ENCODE data around the gene KNSTRN.

Gene KNSTRN

GRCh38 chr15:40337597-40337996 is 44.9 kb upstream of the KNSTRN start:
- Histone ChIP-seq H3K79me2 (ENCODE audit: insufficient read depth, low read length) (no peaks in the 10 kb centered on the region), H3K27ac (ENCODE audit: low read depth, low read length) (no peak overlapping the region)

DNA sequence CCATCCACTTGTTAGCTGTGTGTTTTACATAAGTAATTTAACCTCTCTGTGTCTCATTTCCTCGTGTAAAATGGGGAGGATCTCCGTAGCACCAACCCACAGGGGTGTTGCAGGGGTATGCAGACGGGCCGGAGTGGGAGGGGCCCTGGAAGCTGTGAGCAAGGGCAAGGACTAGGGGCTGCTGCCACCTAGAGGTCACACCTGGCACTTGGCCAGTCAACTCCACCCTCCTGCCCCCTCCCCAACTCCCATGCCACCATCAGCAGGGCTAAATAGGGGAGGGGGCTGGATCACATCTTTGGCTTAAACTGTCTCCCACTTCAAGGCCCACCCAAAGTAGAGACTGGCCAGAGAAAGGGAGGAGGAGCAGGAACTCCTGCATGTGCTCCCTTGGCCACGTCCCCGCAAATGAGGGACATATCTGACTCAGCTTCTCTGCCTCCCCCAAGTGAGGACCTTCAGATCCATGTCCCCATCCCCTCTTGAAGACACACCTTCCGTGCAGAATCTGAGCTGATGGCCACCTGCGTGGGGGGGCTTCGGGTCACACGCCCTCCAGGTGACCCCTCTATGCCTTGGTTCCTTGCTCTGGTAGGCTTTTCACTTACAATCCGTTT is 44.4 kb upstream of the KNSTRN start:
- Histone ChIP-seq H3F3A (ENCODE audit: insufficient read depth) (no peaks in the 10 kb centered on the region), H3K9me2 (replicated peaks; ENCODE audit: insufficient read depth, low read length) (no peaks in the 10 kb centered on the region), H3K9me3 (ENCODE audit: insufficient read depth, low read length) (no peaks in the 10 kb centered on the region), H3K27me3 (ENCODE audit: low read length) (no peaks in the 10 kb centered on the region), H3K4me3 (ENCODE audit: insufficient read depth, low read length, poor library complexity, severe bottlenecking) (no peak overlapping the region), H2AFZ (ENCODE audit: low read depth, low read length, severe bottlenecking) (no peak overlapping the region), H3K4me2 (ENCODE audit: low read depth, low read length, poor library complexity, severe bottlenecking) (peak overlapping the region; percentile 20), H3K9ac (ENCODE audit: low read length) (no peak overlapping the region), H4K20me1 (ENCODE audit: low read depth, low read length) (no peaks in the 10 kb centered on the region), H3K36me3 (ENCODE audit: low read length) (no peaks in the 10 kb centered on the region), H3K27ac (ENCODE audit: low read depth, low read length) (no peak overlapping the region), H3K79me2 (ENCODE audit: insufficient read depth, low read length) (no peaks in the 10 kb centered on the region)
- no peak for TF ChIP-seq EZH2phosphoT487 (conservative IDR thresholded peaks at IDR 0.05; ENCODE audit: low read length)
- TF ChIP-seq, protein P1, sequence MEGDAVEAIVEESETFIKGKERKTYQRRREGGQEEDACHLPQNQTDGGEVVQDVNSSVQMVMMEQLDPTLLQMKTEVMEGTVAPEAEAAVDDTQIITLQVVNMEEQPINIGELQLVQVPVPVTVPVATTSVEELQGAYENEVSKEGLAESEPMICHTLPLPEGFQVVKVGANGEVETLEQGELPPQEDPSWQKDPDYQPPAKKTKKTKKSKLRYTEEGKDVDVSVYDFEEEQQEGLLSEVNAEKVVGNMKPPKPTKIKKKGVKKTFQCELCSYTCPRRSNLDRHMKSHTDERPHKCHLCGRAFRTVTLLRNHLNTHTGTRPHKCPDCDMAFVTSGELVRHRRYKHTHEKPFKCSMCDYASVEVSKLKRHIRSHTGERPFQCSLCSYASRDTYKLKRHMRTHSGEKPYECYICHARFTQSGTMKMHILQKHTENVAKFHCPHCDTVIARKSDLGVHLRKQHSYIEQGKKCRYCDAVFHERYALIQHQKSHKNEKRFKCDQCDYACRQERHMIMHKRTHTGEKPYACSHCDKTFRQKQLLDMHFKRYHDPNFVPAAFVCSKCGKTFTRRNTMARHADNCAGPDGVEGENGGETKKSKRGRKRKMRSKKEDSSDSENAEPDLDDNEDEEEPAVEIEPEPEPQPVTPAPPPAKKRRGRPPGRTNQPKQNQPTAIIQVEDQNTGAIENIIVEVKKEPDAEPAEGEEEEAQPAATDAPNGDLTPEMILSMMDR (IDR thresholded peaks at IDR 0.05; ENCODE audit: insufficient read depth, low read length, poor library complexity, severe bottlenecking), result peak; percentile 90

More at GRCh38 chr15:40337597-40337996, 44.9 kb upstream of the KNSTRN start:
- Histone ChIP-seq H3K36me3 (ENCODE audit: low read length) (no peaks in the 10 kb centered on the region), H3F3A (ENCODE audit: insufficient read depth) (no peaks in the 10 kb centered on the region), H3K4me2 (ENCODE audit: low read depth, low read length, poor library complexity, severe bottlenecking) (peak overlapping the region; percentile 20), H3K4me3 (ENCODE audit: insufficient read depth, low read length, poor library complexity, severe bottlenecking) (no peak overlapping the region), H2AFZ (ENCODE audit: low read depth, low read length, severe bottlenecking) (no peak overlapping the region), H3K9ac (ENCODE audit: low read length) (no peak overlapping the region), H3K9me2 (replicated peaks; ENCODE audit: insufficient read depth, low read length) (no peaks in the 10 kb centered on the region), H3K27me3 (ENCODE audit: low read length) (no peaks in the 10 kb centered on the region), H3K9me3 (ENCODE audit: insufficient read depth, low read length) (no peaks in the 10 kb centered on the region), H4K20me1 (ENCODE audit: low read depth, low read length) (no peaks in the 10 kb centered on the region)
- TF ChIP-seq, protein P1 (IDR thresholded peaks at IDR 0.05; ENCODE audit: insufficient read depth, low read length, poor library complexity, severe bottlenecking), result no peak
- TF ChIP-seq EZH2phosphoT487 (conservative IDR thresholded peaks at IDR 0.05; ENCODE audit: low read length), result no peak

DNA sequence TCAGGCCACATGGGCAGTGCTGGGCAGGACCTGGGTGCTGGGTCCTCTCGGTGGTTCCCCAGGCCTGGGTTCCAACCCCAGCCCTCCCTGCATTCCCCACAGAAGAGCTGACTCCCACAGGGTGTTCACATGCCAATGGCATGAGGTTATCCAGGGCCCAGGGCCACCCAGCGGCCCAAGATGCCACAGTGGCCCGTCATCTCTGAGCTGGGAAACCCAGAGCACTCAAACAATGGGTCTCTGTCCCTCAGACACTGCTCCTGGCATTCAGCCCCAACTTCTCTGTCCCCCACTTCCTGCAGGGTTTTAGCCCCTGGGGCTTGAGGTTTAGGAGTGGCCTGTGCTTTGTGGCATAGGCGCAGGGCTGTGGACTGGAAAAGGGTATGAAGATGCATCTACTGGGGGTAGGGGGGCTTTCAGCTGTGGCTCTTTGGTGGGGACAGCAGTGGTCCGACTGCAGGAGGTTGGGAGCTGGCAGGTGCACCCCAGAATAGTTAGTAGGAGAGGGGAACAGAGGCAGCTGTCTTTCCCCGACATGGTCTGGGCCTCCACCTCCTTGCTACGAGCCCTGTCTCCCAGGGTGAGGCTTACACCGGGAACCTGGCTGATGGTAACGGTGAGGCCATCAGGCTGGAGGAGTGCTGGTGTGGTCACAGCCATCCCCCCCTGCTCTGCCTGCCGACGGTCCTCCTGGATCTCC is 43.5 kb upstream of the KNSTRN start:
- H3K27ac ChIP-seq (ENCODE audit: low read depth, low read length), result no peak overlapping the region

More for the DNA sequence above, 43.5 kb upstream of the KNSTRN start:
- H3K9me2 ChIP-seq (replicated peaks; ENCODE audit: insufficient read depth, low read length), result no peaks in the 10 kb centered on the region
- TF ChIP-seq, protein P1 (IDR thresholded peaks at IDR 0.05; ENCODE audit: insufficient read depth, low read length, poor library complexity, severe bottlenecking), result no peak
- no peak for TF ChIP-seq EZH2phosphoT487 (conservative IDR thresholded peaks at IDR 0.05; ENCODE audit: low read length)
- H3K9me3 ChIP-seq (ENCODE audit: insufficient read depth, low read length), result no peaks in the 10 kb centered on the region
- no peaks in the 10 kb centered on the region for H4K20me1 ChIP-seq (ENCODE audit: low read depth, low read length)
- no peak overlapping the region for H3K4me3 ChIP-seq (ENCODE audit: insufficient read depth, low read length, poor library complexity, severe bottlenecking)
- H3K4me2 ChIP-seq (ENCODE audit: low read depth, low read length, poor library complexity, severe bottlenecking), result no peak overlapping the region
- no peaks in the 10 kb centered on the region for H3K36me3 ChIP-seq (ENCODE audit: low read length)
- no peaks in the 10 kb centered on the region for H3K27me3 ChIP-seq (ENCODE audit: low read length)
- no peaks in the 10 kb centered on the region for H3K79me2 ChIP-seq (ENCODE audit: insufficient read depth, low read length)
- no peaks in the 10 kb centered on the region for H3F3A ChIP-seq (ENCODE audit: insufficient read depth)
- no peak overlapping the region for H2AFZ ChIP-seq (ENCODE audit: low read depth, low read length, severe bottlenecking)
- no peak overlapping the region for H3K9ac ChIP-seq (ENCODE audit: low read length)
